GM12878 (cell line): Measurements from ENCODE around the gene ACTG1. TPM values are rescaled to one million over a fixed set of nuclear protein-coding genes. Genes with fewer than 3 reads are reported as not detected.

Experiments used
- ASH2L ChIP-seq: fragments of 300-600, 200-600 bp; sonication (generic); IDR thresholded peaks from 2 replicates; pipeline ENCODE4 v1.6.1; 2017; ENCODE audit warnings: low read depth, mild to moderate bottlenecking, borderline replicate concordance
- BCL11A ChIP-seq: IDR thresholded peaks from 2 replicates; pipeline ENCODE4 v1.6.1; 2011; ENCODE audit warnings: low read depth, low read length
- BCLAF1 ChIP-seq: fragments of 450-650 bp; IDR thresholded peaks from 2 replicates; pipeline ENCODE4 v1.6.1; 2017; ENCODE audit warnings: antibody characterized with exemption, mild to moderate bottlenecking, moderate library complexity
- BMI1 ChIP-seq: fragments of 450-650 bp; IDR thresholded peaks from 2 replicates; pipeline ENCODE4 v1.6.1; 2016; ENCODE audit warnings: mild to moderate bottlenecking, moderate library complexity, borderline replicate concordance
- CBFB ChIP-seq: IDR thresholded peaks from 2 replicates; pipeline ENCODE4 v1.6.1; 2016; ENCODE audit warnings: antibody characterized with exemption, low read depth
- EGR1 ChIP-seq, 2 experiments: IDR thresholded peaks; 1 replicate in 1 of 2; 2 replicates in 1 of 2; pipeline ENCODE4 v1.6.1; 2011 to 2012; ENCODE audit warnings: low read depth in 2 of 2, low read length in 2 of 2, borderline replicate concordance in 1 of 2, mild to moderate bottlenecking in 1 of 2, moderate library complexity in 1 of 2
- IRF4 ChIP-seq: IDR thresholded peaks from 2 replicates; pipeline ENCODE4 v1.6.1; 2011; ENCODE audit warnings: low read depth, low read length
- MYB ChIP-seq: fragments of 150-350 bp; IDR thresholded peaks from 2 replicates; pipeline ENCODE4 v1.6.1; 2014; ENCODE audit warnings: mild to moderate bottlenecking, low read depth, low read length, borderline replicate concordance
- NFIC ChIP-seq: IDR thresholded peaks from 2 replicates; pipeline ENCODE4 v1.6.1; 2012; ENCODE audit warnings: low read depth, mild to moderate bottlenecking, inconsistent platforms, low read length, moderate library complexity
- NFYA ChIP-seq: IDR thresholded peaks from 2 replicates; pipeline ENCODE4 v1.6.1; 2011; ENCODE audit warnings: low read depth, mild to moderate bottlenecking, low read length, improper control_type of control experiment, borderline replicate concordance
- RBBP5 ChIP-seq: fragments of 200-600 bp; sonication (generic); conservative IDR thresholded peaks from 2 replicates; pipeline ENCODE4 v1.6.1; 2016
- SREBF1 ChIP-seq: IDR thresholded peaks from 2 replicates; pipeline ENCODE4 v1.6.1; 2012; ENCODE audit warnings: mild to moderate bottlenecking, low read length
- STAT3 ChIP-seq: IDR thresholded peaks from 2 replicates; pipeline ENCODE4 v1.6.1; 2011; ENCODE audit warnings: low read depth, low read length, improper control_type of control experiment
- ZBED1 ChIP-seq: IDR thresholded peaks from 2 replicates; pipeline ENCODE4 v1.6.1; 2016; ENCODE audit warnings: borderline replicate concordance
- ZNF207 ChIP-seq: fragments of 450-650 bp; IDR thresholded peaks from 2 replicates; pipeline ENCODE4 v1.6.1; 2014; ENCODE audit warnings: antibody characterized with exemption, mild to moderate bottlenecking, borderline replicate concordance
- ZNF217 ChIP-seq: fragments of 450-650 bp; IDR thresholded peaks from 2 replicates; pipeline ENCODE4 v1.6.1; 2017; ENCODE audit warnings: antibody characterized with exemption, mild to moderate bottlenecking
- polyA plus RNA-seq, 11 experiments: library from polyadenylated mRNA; depleted of rRNA in 4 of 11; unstranded in 6 of 11; stranded (reverse) in 5 of 11; fragments of >200 nt; fragmentation: Nextera tagmentation in 4 of 11; fragmentation: Illumina TruSeq in 1 of 11; extraction: Ambion mirVana in 4 of 11; extraction: Trizol in 1 of 11; gene quantifications; 1 replicate in 1 of 11; 2 replicates in 10 of 11; pipeline versions ENCODE4 v1.2.1 to v1.2.3, GENCODE V29; 2011 to 2016; ENCODE audit warnings: inconsistent platforms in 2 of 11, missing spikeins in 2 of 11, low read depth in 1 of 11
- total RNA-seq, 4 experiments: library from RNA; depleted of rRNA in 3 of 4; stranded (reverse); fragments of >200 nt in 3 of 4; fragmentation: Illumina TruSeq in 1 of 4; extraction: Trizol in 1 of 4; gene quantifications; 2 replicates each; pipeline versions ENCODE4 v1.2.1 to v1.2.3, GENCODE V29; 2013 to 2021
- TF ChIP-seq, protein P1 (sequence below): fragments of 450-650 bp; formaldehyde crosslinking; IDR thresholded peaks from 2 replicates; pipeline ENCODE4 v1.4.0; 2022; ENCODE audit warnings: mild to moderate bottlenecking, moderate library complexity
- TF ChIP-seq, protein P2 (sequence below): IDR thresholded peaks from 2 replicates; pipeline ENCODE4 v1.6.1; 2011; ENCODE audit warnings: low read depth, mild to moderate bottlenecking, low read length, moderate library complexity, borderline replicate concordance; ENCODE audit errors: extremely low read depth
- TF ChIP-seq, protein P3 (sequence below): fragments of 450-650 bp; formaldehyde crosslinking; IDR thresholded peaks from 2 replicates; pipeline ENCODE4 v1.5.0; 2022; ENCODE audit warnings: mild to moderate bottlenecking, missing genetic modification characterization

Gene ACTG1
- total and polyA plus RNA-seq, 10 of the 15 experiments (the other 5 are each of a cell fraction or from before 2014, with no cell fraction given), result 810 to 6,105 (median 3,650) TPM

- TF ChIP-seq NFYA (no peak), EGR1 (IDR thresholded peaks at IDR 0.05; ENCODE audit: borderline replicate concordance in 1 of 2, low read depth in 2 of 2, low read length in 2 of 2) (no peak), STAT3 (no peak), ZNF207 (no peak), ASH2L (no peak), MYB (no peak), ZNF217 (no peak), SREBF1 (no peak), CBFB (no peak), BCLAF1 (no peak), RBBP5 (no peak), BMI1 (no peak), BCL11A (no peak), IRF4 (no peak), NFIC (no peak), ZBED1 (no peak)
- TF ChIP-seq, protein P1, sequence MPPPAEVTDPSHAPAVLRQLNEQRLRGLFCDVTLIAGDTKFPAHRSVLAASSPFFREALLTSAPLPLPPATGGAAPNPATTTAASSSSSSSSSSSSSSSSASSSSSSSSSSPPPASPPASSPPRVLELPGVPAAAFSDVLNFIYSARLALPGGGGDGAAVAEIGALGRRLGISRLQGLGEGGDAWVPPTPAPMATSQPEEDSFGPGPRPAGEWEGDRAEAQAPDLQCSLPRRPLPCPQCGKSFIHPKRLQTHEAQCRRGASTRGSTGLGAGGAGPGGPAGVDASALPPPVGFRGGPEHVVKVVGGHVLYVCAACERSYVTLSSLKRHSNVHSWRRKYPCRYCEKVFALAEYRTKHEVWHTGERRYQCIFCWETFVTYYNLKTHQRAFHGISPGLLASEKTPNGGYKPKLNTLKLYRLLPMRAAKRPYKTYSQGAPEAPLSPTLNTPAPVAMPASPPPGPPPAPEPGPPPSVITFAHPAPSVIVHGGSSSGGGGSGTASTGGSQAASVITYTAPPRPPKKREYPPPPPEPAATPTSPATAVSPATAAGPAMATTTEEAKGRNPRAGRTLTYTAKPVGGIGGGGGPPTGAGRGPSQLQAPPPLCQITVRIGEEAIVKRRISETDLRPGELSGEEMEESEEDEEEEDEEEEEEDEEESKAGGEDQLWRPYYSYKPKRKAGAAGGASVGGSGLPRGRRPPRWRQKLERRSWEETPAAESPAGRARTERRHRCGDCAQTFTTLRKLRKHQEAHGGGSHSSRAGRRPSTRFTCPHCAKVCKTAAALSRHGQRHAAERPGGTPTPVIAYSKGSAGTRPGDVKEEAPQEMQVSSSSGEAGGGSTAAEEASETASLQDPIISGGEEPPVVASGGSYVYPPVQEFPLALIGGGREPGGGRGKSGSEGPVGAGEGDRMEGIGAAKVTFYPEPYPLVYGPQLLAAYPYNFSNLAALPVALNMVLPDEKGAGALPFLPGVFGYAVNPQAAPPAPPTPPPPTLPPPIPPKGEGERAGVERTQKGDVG, result no peak
- TF ChIP-seq, protein P2, sequence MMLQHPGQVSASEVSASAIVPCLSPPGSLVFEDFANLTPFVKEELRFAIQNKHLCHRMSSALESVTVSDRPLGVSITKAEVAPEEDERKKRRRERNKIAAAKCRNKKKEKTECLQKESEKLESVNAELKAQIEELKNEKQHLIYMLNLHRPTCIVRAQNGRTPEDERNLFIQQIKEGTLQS, result no peak
- TF ChIP-seq, protein P3, sequence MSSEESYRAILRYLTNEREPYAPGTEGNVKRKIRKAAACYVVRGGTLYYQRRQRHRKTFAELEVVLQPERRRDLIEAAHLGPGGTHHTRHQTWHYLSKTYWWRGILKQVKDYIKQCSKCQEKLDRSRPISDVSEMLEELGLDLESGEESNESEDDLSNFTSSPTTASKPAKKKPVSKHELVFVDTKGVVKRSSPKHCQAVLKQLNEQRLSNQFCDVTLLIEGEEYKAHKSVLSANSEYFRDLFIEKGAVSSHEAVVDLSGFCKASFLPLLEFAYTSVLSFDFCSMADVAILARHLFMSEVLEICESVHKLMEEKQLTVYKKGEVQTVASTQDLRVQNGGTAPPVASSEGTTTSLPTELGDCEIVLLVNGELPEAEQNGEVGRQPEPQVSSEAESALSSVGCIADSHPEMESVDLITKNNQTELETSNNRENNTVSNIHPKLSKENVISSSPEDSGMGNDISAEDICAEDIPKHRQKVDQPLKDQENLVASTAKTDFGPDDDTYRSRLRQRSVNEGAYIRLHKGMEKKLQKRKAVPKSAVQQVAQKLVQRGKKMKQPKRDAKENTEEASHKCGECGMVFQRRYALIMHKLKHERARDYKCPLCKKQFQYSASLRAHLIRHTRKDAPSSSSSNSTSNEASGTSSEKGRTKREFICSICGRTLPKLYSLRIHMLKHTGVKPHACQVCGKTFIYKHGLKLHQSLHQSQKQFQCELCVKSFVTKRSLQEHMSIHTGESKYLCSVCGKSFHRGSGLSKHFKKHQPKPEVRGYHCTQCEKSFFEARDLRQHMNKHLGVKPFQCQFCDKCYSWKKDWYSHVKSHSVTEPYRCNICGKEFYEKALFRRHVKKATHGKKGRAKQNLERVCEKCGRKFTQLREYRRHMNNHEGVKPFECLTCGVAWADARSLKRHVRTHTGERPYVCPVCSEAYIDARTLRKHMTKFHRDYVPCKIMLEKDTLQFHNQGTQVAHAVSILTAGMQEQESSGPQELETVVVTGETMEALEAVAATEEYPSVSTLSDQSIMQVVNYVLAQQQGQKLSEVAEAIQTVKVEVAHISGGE (CRISPR knock-in tag), result no peak
Measured at GRCh38 chr17:81514739-81515529, 2.3 kb upstream of the ACTG1 start (continued).
